Stimulated activated CD4-positive, alpha-beta T cell treated with anti-CD3 and anti-CD28 coated beads, Interleukin-15, amount 100 ng/mL, for 48 hours (primary cell): ENCODE results near the gene CST9L.

Experiments
- DNase-seq, 2 donors: peaks; one replicate each; pipeline ENCODE4 v3.0.0-alpha.2; 2020; ENCODE audit warnings: low read depth in 2 of 2

CST9L gene, protein sequence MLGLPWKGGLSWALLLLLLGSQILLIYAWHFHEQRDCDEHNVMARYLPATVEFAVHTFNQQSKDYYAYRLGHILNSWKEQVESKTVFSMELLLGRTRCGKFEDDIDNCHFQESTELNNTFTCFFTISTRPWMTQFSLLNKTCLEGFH

DNA sequence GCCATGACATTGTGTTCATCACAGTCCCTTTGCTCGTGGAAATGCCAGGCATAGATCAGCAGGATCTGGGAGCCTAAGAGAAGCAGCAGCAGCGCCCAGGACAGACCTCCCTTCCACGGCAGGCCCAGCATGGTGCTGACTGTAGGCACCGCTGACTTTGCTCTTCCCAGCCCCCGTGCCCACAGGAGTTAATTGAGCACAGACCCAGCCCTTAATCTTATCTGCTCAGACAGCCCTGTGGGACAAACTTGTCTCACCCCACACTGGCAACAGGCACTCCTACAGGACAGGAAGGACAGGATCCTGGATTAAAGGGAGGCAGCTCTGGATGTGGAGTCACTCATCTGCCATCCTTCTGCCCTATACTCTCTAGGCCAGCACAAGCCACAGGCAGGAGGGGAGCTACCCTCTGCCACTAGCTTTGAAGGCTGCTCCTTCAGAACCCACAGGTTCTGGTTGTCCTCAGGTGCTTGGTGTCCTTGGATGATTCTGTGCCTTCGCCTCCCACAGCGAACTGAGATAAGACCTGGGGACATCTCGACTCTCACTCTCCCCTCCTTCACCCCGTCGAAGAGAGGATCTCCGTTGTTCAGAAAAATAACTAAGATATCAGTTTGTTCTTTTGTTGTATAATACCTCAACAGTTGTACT is at the start of gene CST9L:
TSS of gene CST9L (minus strand) at position 165 of the 651 bp plus-strand sequence. CDS start at position 131, 34 bp downstream.
- DNase-seq, result no peak

DNA sequence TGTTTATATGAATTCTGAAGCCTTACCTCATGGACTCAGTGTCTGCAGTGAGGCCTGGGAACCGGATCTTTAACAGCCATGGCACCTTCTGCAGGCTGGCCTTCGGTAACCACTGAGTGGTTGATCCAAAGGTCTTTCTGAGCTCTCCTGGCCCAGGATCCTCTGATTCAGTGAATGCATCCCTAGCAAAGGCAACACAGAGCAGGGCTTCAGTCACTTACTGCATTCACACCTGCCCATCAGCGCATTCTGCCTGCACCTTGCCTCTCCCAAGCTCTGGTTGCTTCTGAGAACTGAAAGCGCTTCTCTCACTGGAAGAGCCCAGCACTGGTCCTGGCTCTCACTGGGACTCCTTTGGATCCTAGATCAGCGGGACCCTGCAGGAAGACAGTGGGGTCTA is 45.9 kb upstream of the CST9L start:
- DNase-seq, result no peak

DNA sequence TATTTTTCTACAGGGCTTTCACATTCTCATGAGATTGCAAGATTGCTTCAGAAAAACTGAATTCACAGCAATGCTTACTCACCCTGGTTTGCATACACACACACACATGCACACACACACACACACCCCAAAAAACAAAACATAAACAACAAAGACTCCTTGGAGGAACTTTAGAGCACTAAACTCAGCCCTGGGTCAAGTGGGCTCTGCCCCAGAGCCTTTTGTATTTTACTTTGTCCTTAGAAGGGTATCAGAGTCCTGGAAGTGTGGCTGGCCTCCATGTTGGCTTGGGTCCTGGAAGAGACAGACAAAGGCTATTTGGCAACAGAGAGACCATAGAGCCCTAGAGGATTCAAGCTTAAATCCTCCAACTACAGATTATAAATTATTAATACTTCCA is 45.4 kb upstream of the CST9L start:
- no peak for DNase-seq

DNA sequence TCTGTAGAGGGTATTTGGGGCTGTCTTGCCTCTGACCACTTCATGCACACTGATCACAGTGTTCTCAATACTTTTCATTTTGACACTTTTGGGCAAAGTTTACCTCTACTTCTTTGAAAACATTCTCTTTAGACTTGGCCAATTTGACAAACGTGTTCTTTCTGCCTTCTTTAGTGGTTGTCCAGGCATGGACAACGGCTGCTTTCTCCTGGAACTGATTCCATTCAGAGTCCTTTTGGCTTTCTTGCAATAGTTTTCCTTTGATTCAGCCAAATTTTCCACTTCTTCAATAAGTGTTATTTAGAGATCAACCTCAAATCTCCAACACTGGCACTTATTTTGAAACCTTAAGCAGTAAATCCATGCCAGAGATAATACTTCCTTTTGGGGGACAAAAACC is 44.1 kb upstream of the CST9L start:
- DNase-seq, result no peak

DNA sequence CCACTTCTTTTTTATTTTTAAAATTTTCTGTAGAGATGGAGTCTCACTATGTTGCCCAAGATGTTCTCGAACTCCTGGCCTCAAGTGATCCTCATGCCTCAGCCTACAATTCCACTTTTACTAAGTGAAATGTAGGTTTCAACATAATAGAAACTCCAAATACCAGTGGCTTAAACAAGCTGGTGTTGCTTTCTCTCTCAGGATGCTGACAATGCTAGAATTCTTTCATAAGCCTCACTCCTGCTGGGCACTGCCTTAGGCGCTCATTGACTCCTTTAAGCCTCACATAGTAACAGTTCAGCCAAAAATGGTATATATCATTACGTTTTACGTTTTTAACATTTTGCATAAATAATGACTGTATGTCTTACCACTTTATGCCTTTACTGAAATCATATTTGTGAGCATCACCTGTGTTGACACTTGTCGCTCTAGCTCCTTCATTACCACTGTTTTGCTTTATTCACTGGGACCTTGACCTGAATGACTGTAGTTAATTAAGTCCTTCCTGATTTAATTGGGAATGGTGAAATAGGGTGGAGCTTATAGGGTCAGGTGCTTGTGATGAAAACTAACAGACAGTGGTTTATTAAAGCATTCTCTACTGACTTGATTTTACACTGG is 41.3 kb upstream of the CST9L start:
- no peak for DNase-seq

DNA sequence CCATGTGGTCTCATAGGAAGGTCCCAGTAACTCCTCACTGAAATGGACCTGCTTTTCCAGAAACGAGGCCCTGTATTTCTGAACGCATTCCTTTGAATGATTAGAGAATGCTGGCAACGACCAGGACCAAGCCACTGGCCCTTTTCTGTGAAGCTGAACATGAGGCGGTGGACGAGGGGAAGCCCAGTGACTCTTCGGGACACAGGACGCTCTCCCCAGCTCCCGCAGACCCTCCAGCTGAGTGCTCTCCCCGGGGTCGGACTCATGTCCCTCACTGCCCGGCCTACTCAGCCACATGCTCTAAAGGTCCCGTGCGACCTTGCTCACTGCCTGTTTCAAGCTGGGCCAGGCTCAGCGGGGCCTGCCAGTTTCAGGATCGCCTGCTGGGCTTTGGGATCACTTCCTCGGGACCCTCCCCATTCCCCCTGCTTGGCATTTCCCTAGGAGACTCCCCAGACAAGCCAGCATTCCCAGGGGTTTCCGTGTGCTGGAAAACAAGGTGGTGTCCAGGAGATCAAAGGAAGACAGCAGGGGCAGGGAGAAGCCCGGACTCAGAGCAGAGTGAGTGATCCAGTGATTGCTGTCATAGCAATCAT is 40.1 kb upstream of the CST9L start:
- no peak for DNase-seq

DNA sequence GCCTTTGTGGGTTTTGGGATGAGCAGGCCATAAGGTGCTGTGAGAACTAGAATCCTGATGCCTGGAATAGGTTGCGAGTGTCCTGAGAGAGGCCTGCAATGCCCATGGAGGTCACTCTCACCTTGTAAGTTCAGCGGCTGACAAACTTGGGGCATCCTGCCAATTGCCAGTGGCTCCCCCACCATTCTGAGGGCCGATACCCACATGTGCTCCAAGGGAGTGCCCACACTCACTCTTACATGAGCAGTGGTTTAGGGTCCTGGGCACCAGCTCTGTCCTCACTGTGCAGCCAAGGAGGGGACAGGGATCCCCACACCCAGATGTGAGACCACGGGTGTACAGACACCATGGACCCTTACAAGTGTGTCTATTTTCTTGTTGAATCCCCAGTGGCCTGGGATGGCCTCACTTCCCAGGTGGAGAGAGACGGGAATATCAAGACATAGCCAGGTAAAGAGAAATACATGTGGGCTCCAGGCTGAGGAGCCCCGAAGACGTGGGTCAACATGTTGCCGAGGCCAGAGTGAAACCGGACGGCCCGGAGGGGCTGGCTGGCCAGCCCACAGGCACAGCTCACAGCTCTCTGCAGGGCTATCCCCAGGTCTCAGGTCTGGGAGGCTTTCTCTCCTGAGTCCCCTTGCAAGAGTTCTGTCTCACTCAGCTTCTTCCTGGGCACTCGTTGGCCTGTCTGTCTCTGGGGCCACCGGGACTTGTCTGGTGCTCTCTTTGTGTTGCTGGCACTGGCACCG is 39.4 kb upstream of the CST9L start:
- DNase-seq, result no peak

DNA sequence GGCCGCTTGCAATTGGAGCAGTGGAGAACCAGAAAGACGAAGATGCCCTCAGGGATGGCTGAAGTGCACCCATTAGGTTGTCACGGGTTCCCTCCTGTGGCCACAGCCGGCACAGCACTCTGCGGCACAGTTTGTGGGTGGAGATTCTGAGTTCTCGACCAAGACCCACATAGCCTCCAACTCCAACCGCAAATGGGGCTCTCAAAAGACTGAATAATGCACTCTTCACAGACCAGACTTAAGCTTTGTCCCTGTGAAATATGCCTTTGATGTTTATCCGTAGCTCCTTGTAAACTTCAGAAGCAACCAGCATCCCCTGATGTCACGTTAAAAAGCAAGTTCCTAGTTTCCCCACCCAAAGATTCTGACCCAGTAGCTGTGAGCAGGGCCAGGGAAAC is 38.4 kb upstream of the CST9L start:
- peak; percentile 30 to 60 for DNase-seq

DNA sequence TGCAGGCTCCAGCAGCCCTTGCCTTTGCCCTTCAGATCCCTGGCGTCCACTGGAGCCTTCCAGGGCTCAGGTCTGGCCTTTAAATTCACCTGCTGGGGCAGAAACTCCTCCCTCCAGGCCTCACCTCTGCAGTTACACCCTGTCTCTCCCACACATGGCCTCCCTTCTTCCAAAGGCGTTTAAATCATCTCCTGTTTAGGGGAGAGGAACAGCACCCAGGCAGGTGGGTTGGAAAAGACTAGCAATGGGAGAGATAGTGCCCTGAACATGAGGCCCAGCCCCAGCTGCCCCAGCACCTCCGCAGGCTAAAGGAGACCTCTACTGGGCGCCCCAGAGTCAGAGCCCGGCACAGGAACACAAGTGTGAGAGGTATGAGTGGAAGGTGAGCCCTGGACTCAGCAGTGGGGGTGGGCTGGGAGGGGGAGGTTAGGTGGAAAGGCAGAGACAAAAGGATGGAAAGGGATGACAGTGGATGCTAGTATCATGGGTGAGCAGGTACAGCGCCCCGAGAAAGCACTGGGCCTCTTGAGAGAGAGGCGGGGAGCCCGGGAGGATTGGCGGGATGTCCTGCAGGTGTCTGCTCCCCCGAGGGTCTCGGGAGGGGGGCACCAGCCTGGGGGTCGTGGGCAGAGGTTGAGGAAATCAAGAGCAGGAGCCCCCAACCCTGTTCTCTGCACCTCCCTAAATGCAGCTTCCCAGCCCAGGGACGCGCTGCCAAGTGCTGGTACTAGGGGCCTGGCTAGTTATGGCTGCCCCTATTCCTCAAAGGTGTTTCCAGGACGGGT is 37.8 kb upstream of the CST9L start, which contains the start of gene CST9:
TSS of gene CST9 (minus strand) at position 51 of the 785 bp plus-strand sequence. CDS start 53 bp downstream, outside the sequence.
- DNase-seq, result no peak

DNA sequence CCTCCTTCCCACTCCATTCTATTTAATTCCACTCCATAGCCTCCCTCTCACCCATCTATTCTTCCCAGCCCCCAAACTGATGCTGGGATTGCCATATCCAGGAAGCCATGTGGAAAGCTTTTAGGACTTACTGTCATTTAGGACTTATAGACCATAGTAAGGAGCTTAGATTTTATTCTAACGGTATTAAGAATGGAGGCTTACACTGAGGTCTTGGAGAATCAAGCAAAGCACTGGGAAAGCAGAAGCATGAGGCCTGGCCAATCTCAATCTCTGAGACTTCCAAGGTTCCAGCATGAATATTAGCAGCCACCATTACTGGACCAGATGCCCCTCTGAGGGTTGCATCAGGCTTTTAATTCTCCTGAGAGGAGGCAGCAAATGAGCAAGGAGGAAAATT is 36.0 kb upstream of the CST9L start:
- DNase-seq, result no peak

DNA sequence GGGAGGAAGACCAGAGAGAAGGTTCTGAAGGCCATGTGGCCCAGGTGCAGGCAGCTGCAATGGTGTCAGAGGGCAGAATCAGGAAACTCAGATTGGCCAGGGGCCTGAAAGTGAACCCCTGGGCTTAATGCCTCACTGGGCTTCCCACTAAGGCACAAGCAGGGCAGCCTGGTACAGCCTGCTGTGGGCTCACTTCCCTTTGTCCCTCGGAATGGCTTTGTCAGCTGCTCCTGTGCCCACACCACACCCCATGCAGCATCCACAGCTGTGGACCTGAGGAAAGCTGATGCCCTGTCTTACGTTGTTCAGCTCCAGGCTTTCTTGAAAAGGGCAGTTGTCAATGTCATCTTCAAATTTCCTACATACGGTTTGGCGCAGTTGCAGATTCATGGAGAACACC is 35.0 kb upstream of the CST9L start:
- DNase-seq, result no peak

DNA sequence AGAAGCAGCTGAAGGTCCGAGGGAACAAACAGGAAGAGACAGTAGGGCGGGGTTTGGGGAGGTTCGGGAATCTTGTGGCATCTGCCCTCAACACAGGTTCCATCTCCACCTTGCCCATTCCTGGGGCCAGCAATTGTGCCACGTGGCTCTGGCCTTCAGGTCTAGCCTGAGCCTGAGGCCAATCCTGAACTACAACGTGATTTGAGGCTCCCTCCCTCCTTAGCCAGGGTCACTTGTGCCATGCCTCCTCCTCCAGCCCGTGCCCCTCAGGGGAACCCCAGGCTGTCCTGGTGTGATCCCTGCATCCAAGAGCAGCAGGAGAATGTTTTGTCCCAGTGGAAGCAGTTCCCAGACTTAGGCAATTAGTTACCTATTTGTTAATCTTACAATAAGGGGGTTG is 34.4 kb upstream of the CST9L start:
- no peak for DNase-seq

DNA sequence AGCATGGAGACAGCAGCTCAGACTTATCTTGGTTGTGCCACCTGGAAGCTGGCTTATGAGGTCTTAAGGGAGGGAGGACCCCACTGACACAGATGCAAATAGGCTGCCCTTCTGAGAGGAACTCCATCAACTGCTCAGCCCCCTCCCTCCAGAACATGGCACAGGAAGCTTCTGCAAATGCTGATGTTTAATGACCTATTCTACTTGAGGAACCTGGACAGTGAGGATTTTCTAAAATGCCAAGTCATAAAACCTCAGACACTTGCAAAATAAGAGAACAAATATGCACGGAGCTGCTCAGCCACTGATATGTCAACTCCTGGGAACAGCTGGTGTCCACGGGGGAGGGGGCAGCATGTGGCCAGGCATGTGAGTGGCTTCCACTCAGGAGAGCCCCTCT is 34.0 kb upstream of the CST9L start:
- no peak for DNase-seq

DNA sequence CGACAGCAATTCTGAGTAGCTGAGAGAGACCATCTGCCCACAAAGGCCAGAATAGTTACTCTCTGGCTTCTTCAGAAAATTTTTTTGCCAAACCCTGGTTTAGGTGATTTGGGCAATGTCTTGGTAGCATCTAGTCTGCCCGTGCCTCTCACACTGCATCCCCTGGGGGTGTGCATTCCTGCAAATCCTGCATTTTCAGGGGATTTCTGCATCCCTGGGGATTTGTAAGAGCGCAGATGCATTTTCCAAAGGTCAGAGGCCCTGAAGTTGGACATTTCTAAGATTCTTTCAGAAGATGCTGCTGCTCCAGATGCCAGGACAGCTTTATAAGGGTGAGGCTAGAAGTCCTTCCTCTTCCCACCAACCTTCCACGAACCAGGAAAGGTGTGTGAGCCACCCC is 33.4 kb upstream of the CST9L start:
- no peak for DNase-seq

DNA sequence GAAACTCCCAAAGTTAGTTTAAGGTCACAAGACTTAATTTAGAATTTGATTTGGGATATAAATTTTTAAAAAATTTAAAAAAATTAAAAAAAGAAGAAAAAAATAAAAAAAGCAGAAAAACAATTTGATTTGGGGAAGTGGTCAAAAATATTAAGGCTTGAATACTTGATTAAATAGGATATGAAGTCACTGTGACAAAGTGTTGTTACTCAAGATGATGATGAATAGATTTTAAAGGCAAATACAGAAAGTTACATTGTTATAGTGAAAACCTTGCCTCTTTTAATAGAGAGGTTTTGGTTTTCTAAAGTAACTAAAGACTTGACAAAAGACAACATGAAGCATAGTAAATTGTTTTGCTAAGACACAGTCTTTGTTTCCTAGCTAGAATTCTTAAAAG is 30.2 kb upstream of the CST9L start:
- DNase-seq, result no peak

DNA sequence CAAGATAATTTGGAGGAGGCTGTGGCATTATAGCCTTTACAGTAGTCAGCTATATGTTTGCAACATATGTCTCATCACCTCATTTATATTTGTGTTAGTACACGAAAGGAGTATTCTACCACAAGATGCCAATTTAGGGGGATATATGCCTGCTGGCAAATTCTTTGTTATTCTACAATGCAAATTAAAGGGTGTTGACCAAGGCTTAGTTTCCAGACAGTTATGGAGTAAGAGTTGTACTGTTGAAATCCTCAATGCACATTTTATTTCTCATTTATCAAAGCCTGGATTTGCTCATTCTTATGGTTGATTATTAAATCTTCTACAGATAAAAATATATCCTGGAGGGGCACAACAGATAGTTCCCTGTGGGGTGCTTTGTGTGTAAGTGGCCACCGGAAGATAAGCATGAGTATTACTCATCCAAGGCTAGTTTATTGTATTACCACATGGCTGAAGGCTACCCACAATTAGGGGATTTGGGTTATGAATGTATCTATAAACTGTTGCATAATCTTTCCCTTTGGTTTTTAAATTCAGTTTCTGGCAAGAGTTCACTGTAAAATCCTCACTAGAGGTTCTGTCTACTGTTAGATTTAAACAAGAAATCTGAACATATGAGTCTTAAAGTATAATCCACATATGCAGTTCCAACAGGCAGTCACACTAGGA is 28.4 kb upstream of the CST9L start:
- no peak for DNase-seq

DNA sequence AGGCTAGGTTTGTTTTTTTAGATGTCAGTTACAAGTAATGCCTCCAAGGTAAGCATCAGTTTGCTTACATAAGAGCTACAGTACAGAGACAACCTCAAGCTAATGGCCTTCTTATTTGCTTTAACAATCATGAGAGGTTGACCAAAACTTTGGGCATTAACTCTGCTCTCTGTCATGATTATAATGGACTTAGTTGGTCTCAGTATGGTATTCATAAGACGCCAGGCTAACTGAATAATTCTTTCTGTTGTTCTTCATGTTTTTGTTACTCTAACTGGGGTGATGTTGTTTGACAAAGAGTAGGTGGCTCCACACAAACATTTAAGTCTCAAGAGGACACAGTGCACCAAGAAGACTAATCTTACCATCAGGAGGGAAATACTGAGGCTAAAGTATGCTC is 27.7 kb upstream of the CST9L start:
- no peak for DNase-seq

DNA sequence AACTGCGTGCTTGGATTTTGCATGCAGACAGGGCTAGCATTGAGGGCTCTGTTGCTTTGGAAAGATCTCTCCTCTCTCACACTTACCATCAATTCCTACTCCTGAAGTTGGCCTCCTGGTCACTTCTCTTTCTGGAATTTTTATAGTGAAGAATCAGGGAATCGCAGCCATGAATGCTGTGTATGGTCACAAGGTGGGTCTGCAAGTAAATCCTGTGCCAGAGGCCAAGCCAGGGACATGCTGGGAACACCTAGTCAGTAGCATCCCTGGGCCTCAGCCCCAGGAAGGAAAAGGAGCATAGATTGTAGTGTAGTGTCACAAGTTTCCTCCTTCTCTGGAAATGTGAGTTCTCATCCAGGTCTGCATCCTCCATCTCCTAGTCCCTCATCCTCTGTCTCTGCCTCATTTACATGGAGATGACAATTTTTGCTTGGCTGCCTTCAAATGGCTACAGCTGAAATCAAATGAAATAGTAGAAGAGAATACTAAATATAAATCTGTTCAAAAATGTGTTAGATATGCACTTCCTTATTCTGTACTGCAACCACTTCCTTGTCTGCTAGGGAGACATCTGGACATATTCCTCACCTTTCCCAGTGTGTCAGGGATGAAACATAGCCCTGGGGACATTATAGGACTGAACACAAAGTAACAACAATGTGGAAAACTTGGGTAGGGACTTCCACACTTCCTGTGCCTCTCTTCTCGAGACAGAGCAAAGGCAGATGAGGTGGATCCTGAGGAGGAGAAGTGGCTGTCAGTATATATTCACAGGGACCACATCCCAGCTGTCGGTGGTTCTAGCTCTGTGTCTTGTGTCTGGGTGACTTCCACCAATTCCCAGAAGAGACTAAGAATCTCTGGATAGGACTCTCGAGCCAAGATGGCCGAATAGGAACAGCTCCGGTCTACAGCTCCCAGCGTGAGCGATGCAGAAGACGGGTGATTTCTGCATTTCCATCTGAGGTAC is 20.4 kb upstream of the CST9L start:
- DNase-seq, result no peak

DNA sequence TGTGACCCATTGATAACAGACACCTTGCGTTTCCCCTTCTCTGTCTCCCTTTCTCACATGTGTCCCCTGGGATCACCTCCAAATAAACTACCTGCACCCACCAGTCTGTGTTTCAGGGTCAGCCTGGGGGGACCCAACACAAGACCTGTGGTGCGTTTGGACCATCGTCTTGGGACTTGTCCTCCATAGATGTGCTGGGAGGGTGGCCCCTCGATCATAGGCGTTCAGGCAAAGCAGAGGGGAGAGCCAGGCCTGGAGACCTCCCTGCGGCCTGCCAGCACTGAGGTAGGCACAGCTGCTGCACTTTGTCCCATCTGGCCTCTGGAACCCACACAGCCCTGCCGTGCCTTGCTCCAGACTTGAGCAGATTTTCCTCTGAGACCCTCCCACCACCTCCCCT is 19.3 kb upstream of the CST9L start:
- DNase-seq, result no peak
